DMS 273 treated with DMSO at 0.1 percent for 48 hours (cell line): Measurements from ENCODE around the gene ATP6V0A1.
A peak's percentile ranks its signal among the peaks of the same experiment; 100 is the strongest.
"Not testable (repeated sequence)": the region's sequence is repeated elsewhere in the genome, so short reads cannot be mapped to it uniquely, and the experiment has no call there.

Source experiments
- DNase-seq: peaks from one replicate; lab custom pipeline; 2025; lab: John Stamatoyannopoulos, UW

Gene ATP6V0A1

GRCh38 chr17:42477173-42477572 lies 18.5 kb downstream of the ATP6V0A1 start:
- no peak for DNase-seq

GRCh38 chr17:42477824-42478223 lies 19.1 kb downstream of the ATP6V0A1 start:
- not testable (repeated sequence) for DNase-seq

GRCh38 chr17:42484304-42484703 lies 25.6 kb downstream of the ATP6V0A1 start:
- no peak for DNase-seq

GRCh38 chr17:42485680-42486079 lies 27.0 kb downstream of the ATP6V0A1 start:
- no peak for DNase-seq

DNA sequence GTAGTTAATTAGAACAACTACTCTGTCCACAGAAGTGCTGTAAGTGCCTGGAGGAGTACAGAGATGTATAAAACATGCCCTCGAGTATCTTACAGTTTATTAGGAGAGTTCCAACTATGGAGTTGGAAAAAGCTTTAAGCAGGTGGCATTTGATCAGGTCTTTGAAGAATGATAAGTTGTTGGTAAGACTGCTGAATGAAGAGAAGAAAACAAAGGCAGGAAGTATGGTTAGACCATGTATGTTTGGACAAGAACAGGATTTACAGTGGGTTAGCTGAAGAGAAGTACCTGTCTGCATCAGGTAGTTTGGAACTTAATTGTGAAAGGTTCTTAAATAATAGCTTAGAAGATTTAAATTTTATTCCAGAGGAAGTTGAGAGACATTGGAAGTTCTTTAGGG lies 29.4 kb downstream of the ATP6V0A1 start:
- DNase-seq = no peak

GRCh38 chr17:42493319-42493718 lies 34.6 kb downstream of the ATP6V0A1 start:
- peak; percentile 57 for DNase-seq

DNA sequence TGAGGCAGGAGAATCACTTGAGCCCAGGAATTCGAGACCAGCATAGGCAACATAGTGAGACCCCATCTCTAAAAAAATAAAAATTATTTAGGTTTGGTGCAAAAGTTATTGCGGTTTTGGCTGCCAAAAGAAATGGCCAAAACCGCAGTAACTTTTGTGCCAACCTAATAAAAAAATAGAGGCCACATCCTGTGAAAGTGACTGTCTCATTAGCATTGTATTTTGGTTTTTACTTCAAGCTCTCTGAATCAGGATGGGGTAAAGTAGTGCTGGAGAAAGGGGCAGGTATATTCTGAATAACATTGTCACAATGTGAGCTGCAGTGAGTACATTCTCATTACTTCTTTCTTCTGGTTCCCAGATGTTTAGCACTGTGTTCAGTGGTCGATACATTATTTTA lies 36.0 kb downstream of the ATP6V0A1 start:
- no peak for DNase-seq

DNA sequence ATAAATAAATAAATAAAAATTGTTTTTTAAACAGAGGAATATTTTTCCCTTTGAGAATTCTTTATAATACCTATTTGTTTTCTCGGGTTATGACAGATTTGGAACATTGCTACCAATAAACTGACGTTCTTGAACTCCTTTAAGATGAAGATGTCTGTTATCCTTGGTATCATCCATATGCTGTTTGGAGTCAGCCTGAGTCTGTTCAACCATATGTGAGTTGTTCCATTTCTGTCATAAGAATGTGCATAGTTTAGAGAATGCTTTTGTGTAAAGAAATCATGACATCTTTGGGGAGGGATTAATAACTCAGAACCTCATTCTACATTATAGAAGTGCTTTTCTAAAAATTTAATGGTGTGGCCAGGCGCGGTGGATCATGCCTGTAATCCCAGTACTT lies 40.1 kb downstream of the ATP6V0A1 start:
- DNase-seq = no peak

- no peak for DNase-seq
Measured at GRCh38 chr17:42502091-42502490, 43.4 kb downstream of the ATP6V0A1 start.

GRCh38 chr17:42502926-42503325 lies 44.2 kb downstream of the ATP6V0A1 start:
- DNase-seq = no peak

DNA sequence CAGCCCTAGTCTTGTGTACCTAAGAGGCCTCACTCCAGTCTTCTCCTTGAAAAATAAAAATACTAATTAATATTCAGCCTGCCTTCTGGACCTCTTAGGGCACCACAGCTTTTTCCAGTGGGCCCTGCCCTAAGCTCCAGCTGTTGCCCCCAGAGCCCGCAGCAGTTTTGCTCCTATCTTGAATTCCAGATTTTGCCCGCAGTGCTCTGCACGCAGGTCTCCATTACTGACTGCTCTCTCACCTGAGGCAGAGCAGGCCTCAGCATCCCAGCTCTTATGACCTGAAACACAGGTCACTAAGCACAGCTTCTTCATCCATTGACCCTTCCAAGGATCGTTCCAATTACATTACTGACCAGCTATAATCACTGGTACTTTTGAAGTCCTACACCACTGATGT lies 49.0 kb downstream of the ATP6V0A1 start:
- DNase-seq = no peak

DNA sequence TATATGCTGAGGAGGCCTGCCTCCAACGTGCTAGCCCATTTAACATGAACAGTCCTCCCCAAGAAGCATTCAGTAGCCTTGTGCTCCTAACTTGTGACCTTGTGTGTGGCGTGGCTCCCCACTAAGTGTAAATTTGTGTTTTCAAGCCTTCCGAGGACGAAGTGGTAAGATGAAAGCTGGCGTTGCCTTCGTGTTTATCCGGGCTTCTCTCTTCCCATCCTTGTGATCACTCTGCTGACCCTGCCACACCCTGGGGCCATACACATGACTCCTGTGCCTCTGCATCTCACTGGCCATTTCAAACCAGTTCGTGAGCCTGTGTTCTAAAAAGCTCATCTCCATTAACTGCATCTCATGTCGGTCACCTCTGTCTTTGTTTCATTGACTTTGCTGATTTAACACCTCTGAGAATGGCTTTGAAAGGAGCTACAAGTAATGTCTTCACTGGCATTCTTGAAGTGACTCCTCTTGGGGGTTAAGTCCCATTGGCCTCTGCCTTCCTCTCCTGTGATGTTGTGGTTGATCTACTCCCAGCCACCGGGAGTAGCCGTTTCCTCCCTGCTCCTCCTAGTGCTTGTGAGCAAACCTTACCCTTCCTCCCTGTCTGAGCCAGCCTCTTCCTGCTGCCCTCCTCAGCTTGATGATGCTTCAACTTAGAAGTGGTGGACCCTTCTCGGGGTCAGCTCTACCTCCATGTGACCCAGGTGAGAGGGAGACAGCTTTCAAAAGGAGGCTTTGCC lies 49.9 kb downstream of the ATP6V0A1 start:
- no peak for DNase-seq

- DNase-seq = no peak
Measured at GRCh38 chr17:42509409-42509808, 50.7 kb downstream of the ATP6V0A1 start.

DNA sequence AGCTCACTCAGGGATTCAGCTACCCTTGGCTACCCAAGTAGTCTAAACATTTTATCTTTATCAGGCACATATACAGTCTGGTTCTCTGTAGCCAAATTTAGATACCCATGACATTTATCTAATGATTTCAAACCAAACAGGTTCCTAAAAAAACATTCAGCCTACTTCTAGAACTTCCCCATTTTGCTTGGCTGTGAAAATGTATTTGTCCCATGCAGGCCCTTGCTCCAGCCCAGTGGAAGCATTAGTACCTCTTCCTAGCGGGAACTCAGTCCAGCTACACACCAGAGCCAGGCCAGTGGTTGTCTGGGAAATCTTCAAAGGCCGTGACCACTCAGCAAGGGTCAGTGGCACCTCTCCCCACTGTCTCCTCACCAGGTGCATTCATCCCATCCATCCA lies 51.2 kb downstream of the ATP6V0A1 start:
- DNase-seq = no peak

DNA sequence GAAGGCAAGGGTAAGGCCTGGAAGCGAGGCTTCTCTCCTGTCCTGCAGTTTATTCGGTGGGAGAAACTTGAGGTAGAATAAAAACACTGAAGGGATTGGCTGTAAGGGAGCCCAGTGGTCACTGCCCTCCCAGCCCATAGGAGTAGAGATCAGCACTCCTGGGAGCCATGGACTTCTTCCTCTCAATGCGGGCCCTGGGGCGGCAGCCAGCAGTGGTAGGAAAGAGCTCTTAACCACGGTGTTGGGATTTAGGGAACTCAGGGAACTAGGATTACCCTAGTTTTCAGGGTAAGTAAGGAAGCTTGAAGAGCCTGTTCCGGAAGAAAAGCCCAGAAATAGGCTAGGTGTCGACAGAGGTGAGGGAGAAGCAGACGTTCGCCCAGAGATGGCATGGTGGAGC lies 53.6 kb downstream of the ATP6V0A1 start:
- DNase-seq = no peak

DNA sequence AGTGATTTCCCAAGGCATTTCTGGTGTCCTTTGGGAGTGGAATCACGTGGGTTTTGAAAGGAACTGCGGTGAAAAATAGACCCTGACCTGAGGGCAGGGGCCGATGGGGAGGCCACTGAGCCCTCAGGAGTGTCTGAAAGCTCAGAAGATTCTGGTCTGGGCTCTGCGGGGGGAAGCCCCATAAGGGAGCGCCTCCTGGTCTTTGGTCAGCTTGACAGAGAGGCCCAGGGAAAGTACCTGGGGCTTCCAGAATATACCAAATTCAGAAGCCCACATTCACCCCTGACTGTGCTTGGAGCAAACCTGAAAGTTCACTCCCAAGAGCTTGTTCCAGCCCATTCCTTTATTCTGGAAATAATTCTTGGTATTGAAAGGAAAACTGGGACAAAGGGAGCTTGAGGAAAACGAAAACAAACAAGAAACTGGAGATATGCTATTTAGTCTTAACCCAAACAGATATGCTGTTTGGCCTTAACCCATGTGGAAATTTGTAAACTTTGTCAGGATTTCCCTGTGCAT lies 54.1 kb downstream of the ATP6V0A1 start:
- no peak for DNase-seq

DNA sequence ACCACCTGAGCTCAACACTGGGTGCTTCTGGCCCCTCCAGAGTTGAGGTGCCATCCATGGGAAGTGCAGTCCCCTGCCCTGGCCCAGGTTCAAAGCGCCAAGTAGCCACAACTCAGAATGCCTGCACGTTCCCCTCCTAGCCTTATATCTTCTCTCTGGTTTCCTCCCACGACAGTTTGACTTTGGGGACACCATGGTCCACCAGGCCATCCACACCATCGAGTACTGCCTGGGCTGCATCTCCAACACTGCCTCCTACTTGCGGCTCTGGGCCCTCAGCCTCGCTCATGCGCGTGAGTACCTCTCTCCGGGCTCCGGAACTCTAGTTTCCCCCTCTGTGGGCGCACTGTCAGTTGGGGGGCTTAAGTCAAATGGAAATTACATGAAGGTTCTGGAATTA lies 55.0 kb downstream of the ATP6V0A1 start:
- no peak for DNase-seq

- DNase-seq = no peak
Measured at GRCh38 chr17:42514279-42514678, 55.6 kb downstream of the ATP6V0A1 start.

DNA sequence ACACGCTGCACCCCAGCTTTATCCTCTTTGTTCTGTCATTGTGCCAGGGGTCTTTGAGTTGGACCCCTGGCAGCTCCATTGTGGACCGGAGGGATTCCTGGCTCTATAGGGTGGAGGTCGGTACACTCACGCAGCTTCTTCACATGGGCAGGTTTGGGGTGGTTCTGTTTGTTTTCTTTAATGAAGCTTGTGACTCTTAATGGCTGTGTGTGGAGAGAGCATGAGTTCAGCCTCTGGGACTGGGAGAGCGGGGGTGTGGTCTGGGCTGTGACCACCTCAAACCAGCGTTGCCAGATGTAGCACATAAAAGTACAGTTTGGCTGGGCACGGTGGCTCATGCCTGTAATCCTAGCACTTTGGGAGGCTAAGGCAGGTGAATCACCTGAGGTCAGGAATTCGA lies 56.2 kb downstream of the ATP6V0A1 start:
- DNase-seq = no peak

GRCh38 chr17:42517516-42517915 lies 58.8 kb downstream of the ATP6V0A1 start:
- peak; percentile 77 for DNase-seq

DNA sequence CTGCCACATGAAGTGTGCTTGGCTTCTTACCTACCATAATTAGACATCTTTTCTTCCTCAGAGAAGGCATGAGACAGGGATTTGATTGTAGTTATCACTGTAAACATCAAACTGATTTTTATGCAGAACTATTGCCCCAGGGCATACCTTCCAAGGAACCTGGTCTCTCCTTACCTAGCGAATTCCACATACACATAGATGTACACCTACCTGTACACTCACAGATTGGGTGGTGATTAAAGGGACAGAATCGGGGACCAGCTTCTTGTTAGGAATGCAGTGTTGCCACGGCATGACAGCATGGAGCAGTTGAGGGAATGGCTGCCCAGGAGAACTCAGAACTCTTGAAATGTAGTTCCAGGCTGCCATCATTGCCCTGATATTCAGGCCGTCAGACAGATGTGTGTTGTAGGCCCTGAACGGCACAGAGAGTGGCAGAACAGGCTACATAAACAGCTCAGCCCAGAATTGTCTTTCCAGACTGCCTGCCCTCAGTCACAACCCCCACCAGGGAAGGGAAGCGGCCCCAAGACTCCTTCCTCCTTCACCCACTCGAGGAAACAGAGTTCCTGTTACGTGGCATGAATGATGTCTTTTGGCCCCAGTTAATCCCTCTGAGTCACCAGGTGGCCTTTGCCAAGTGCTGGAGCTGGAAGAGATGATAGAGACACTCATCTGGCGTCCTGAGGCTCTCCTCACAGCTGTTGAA lies 59.5 kb downstream of the ATP6V0A1 start:
- DNase-seq = peak; percentile 43

- peak; percentile 81 for DNase-seq
Measured at GRCh38 chr17:42518755-42519545, 60.3 kb downstream of the ATP6V0A1 start.
